LNCAP (cell line): Measurements from ENCODE around the gene RAMP2.

Experiments
- CTCF ChIP-seq: fragments of 450-650 bp; IDR thresholded peaks from 2 replicates; pipeline ENCODE4 v1.5.1; 2017; ENCODE audit warnings: mild to moderate bottlenecking

RAMP2 gene

GRCh38 chr17:42782166-42783061 is 21.4 kb downstream of the RAMP2 start:
- no peak for TF ChIP-seq CTCF

GRCh38 chr17:42783062-42783790 is 22.2 kb downstream of the RAMP2 start:
- TF ChIP-seq CTCF = no peak

- no peak for TF ChIP-seq CTCF
Measured at GRCh38 chr17:42783791-42784138, 22.7 kb downstream of the RAMP2 start.

- TF ChIP-seq CTCF = no peak
Measured at GRCh38 chr17:42784409-42784808, 23.4 kb downstream of the RAMP2 start.

- no peak for TF ChIP-seq CTCF
Measured at GRCh38 chr17:42784811-42785592, 24.0 kb downstream of the RAMP2 start.

- TF ChIP-seq CTCF = no peak
Measured at GRCh38 chr17:42787266-42787665, 26.2 kb downstream of the RAMP2 start.

GRCh38 chr17:42791948-42792347 is 30.9 kb downstream of the RAMP2 start:
- TF ChIP-seq CTCF = no peak
